Prostate gland (tissue), 2 donors: ENCODE data around the gene ZNF503.

ENCODE experiments used
- CTCF ChIP-seq, 4 experiments: fragments of 200-600 bp in 2 of 4; fragments of 450-650 bp in 2 of 4; sonication (generic) in 2 of 4; IDR thresholded peaks; 1 replicate in 3 of 4; 2 replicates in 1 of 4; pipeline ENCODE4 v1.5.1; 2016 to 2019; ENCODE audit warnings: antibody characterized with exemption in 4 of 4, mild to moderate bottlenecking in 2 of 4, moderate library complexity in 2 of 4
- POLR2A ChIP-seq: fragments of 450-650 bp; IDR thresholded peaks from one replicate; pipeline ENCODE4 v1.6.1; 2016; ENCODE audit warnings: antibody characterized with exemption, mild to moderate bottlenecking

- TF ChIP-seq POLR2A (no peak), CTCF (IDR thresholded peaks at IDR 0.05) (no peak)
These were observed 31.2 kb upstream of the ZNF503 start for GRCh38 chr10:75432763-75433162.
